ENCODE data around the gene SELENOW.

DNA sequence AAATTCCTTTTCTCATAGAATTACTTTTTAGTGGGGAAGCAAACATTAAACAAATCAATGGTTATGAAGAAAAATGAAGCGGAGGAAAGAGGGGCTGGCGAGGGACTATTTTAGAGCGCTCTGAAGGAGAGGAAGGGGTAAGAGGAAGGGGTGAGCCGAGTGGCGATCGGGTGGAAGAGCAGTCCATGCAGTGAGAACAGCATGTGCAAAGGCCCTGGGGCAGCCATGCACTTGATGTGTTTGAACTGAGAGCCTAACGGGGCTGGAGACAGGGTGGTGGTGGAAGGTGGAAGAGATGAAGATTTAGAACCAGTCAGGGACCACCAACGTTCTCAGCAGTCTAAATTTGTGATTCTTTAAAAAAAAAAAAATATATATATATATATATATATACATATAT is 47.6 kb upstream of the SELENOW start:
- TF ChIP-seq, protein P1, sequence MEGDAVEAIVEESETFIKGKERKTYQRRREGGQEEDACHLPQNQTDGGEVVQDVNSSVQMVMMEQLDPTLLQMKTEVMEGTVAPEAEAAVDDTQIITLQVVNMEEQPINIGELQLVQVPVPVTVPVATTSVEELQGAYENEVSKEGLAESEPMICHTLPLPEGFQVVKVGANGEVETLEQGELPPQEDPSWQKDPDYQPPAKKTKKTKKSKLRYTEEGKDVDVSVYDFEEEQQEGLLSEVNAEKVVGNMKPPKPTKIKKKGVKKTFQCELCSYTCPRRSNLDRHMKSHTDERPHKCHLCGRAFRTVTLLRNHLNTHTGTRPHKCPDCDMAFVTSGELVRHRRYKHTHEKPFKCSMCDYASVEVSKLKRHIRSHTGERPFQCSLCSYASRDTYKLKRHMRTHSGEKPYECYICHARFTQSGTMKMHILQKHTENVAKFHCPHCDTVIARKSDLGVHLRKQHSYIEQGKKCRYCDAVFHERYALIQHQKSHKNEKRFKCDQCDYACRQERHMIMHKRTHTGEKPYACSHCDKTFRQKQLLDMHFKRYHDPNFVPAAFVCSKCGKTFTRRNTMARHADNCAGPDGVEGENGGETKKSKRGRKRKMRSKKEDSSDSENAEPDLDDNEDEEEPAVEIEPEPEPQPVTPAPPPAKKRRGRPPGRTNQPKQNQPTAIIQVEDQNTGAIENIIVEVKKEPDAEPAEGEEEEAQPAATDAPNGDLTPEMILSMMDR (conservative IDR thresholded peaks at IDR 0.05; ENCODE audit: low read depth, low read length), result no peak
- TF ChIP-seq RCOR1 (IDR thresholded peaks at IDR 0.05; ENCODE audit: insufficient replicate concordance, low read length), result no peak
- TF ChIP-seq POLR2A (IDR thresholded peaks at IDR 0.05; ENCODE audit: low read depth, low read length), result no peak
- no peak for TF ChIP-seq FOS (IDR thresholded peaks at IDR 0.05; ENCODE audit: low read depth, low read length)
- TF ChIP-seq RAD21 (IDR thresholded peaks at IDR 0.05; ENCODE audit: low read length), result no peak
- no peak for TF ChIP-seq CEBPB (IDR thresholded peaks at IDR 0.05; ENCODE audit: low read depth, low read length)
- TF ChIP-seq MAFK (IDR thresholded peaks at IDR 0.05; ENCODE audit: low read depth, low read length), result no peak

Data from IMR-90 (cell line).